Osteoblast (primary cell): ENCODE data around the gene ERC1. TPM values are rescaled to one million over a fixed set of nuclear protein-coding genes. Genes with fewer than 3 reads are reported as not detected.
A peak's percentile ranks its signal among the peaks of the same experiment; 100 is the strongest.

Experiments
- DNase-seq: peaks from one replicate; pipeline ENCODE4 v3.0.0; 2011; ENCODE audit warnings: low spot score, mixed read lengths; ENCODE audit not compliant: insufficient read length; ENCODE audit errors: missing footprints
- H2AFZ ChIP-seq: 2 replicates; pipeline ENCODE4 v1.6.0; 2011; ENCODE audit warnings: mild to moderate bottlenecking, low read length
- H3K27ac ChIP-seq: 2 replicates; pipeline ENCODE4 v1.5.1; 2011; ENCODE audit warnings: mild to moderate bottlenecking, low read depth, low read length, moderate library complexity
- H3K27me3 ChIP-seq: 2 replicates; pipeline ENCODE4 v1.6.0; 2012; ENCODE audit warnings: mild to moderate bottlenecking, control low read depth, inconsistent platforms, low read length, moderate library complexity; ENCODE audit not compliant: insufficient read depth
- H3K36me3 ChIP-seq: 2 replicates; pipeline ENCODE4 v1.5.1; 2011; ENCODE audit warnings: mild to moderate bottlenecking, low read length, control low read depth, moderate library complexity; ENCODE audit not compliant: insufficient read depth
- H3K4me1 ChIP-seq: 2 replicates; pipeline ENCODE4 v1.5.1; 2011; ENCODE audit warnings: mild to moderate bottlenecking, low read length, control low read depth, moderate library complexity; ENCODE audit not compliant: insufficient read depth
- H3K4me2 ChIP-seq: 2 replicates; pipeline ENCODE4 v1.6.0; 2011; ENCODE audit warnings: mild to moderate bottlenecking, low read length; ENCODE audit not compliant: insufficient read depth
- H3K4me3 ChIP-seq: fragments of 200-600 bp; sonication (generic); 3 replicates; pipeline ENCODE4 v1.5.1; 2012; ENCODE audit warnings: mild to moderate bottlenecking, low read length, inconsistent platforms; ENCODE audit not compliant: insufficient read depth
- H3K79me2 ChIP-seq: 2 replicates; pipeline ENCODE4 v1.6.0; 2012; ENCODE audit warnings: mild to moderate bottlenecking, low read length, control low read depth, inconsistent platforms; ENCODE audit not compliant: insufficient read depth
- H3K9me3 ChIP-seq: 2 replicates; pipeline ENCODE4 v1.5.1; 2011; ENCODE audit warnings: low read depth, low read length, control low read depth
- H4K20me1 ChIP-seq: 2 replicates; pipeline ENCODE4 v1.6.0; 2012; ENCODE audit warnings: mild to moderate bottlenecking, low read length, control low read depth; ENCODE audit not compliant: insufficient read depth
- total RNA-seq: library from RNA; depleted of rRNA; stranded (reverse); fragments of >200 nt; gene quantifications from 2 replicates; pipeline ENCODE4 v1.2.3, GENCODE V29; 2012
- TF ChIP-seq, protein P1 (sequence below): IDR thresholded peaks from 2 replicates; pipeline ENCODE4 v1.5.1; 2011; ENCODE audit warnings: mild to moderate bottlenecking, low read depth, low read length, moderate library complexity; ENCODE audit errors: extremely low read depth

ERC1 gene
- total RNA-seq, 1 donor = 36.2 TPM

DNA sequence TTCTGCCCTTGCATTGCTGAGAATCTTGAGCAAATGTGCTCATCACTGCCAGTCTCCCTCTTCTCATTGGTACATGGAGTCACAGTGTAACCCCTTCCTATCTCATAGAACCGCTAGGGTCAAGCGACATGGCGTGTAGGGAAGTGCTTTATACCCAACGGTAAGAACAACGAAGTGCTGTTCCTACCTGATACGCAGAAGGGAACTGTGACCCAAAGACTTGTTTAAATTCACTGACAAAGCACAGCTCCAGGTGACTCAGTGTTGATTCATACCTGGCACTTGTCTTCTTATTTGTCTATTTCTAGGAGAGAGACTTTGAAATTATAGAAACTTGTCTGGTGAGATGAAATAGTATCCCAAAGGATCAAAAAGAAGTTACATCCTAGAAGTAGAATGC, 549.7 kb downstream of the ERC1 start:
- peaks cover 16% of the 10 kb centered on the region for H3K4me1 ChIP-seq
- H2AFZ ChIP-seq = no peak overlapping the region
- TF ChIP-seq, protein P1, sequence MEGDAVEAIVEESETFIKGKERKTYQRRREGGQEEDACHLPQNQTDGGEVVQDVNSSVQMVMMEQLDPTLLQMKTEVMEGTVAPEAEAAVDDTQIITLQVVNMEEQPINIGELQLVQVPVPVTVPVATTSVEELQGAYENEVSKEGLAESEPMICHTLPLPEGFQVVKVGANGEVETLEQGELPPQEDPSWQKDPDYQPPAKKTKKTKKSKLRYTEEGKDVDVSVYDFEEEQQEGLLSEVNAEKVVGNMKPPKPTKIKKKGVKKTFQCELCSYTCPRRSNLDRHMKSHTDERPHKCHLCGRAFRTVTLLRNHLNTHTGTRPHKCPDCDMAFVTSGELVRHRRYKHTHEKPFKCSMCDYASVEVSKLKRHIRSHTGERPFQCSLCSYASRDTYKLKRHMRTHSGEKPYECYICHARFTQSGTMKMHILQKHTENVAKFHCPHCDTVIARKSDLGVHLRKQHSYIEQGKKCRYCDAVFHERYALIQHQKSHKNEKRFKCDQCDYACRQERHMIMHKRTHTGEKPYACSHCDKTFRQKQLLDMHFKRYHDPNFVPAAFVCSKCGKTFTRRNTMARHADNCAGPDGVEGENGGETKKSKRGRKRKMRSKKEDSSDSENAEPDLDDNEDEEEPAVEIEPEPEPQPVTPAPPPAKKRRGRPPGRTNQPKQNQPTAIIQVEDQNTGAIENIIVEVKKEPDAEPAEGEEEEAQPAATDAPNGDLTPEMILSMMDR = no peak
- H3K27ac ChIP-seq = no peak overlapping the region
- peaks cover 99% of the 10 kb centered on the region for H3K79me2 ChIP-seq
- no peak overlapping the region for H3K4me2 ChIP-seq
- peak; percentile 75 for DNase-seq
- no peak overlapping the region for H3K4me3 ChIP-seq
- no peaks in the 10 kb centered on the region for H3K27me3 ChIP-seq
- H3K36me3 ChIP-seq = no peaks in the 10 kb centered on the region
- H4K20me1 ChIP-seq = peaks cover 83% of the 10 kb centered on the region
- no peaks in the 10 kb centered on the region for H3K9me3 ChIP-seq

DNA sequence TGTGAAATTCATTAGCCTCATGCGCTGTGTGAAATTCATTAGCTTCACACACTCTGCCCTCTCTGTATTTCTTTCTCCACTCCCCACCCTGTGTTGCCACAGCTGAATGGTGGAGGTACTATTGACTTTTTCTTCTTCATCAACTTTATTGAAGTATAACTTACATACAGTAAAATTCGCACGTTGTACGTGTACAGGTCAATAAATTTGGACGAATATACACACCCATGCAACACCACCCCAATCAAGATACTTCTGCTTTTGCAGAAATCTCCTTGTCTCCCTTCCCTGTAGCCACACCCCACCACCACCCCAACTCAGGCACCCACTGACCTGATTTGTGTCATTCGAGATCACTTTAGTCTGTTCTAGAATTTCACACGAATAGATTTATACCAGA, 551.6 kb downstream of the ERC1 start:
- Histone ChIP-seq H3K9me3 (no peaks in the 10 kb centered on the region), H2AFZ (no peak overlapping the region), H3K4me2 (no peak overlapping the region), H3K27ac (no peak overlapping the region), H3K27me3 (no peaks in the 10 kb centered on the region), H3K79me2 (peaks cover 99% of the 10 kb centered on the region), H3K4me1 (peaks cover 16% of the 10 kb centered on the region), H3K4me3 (no peak overlapping the region), H4K20me1 (peaks cover 82% of the 10 kb centered on the region), H3K36me3 (peaks cover 16% of the 10 kb centered on the region)
- TF ChIP-seq, protein P1 = no peak
- DNase-seq = no peak

DNA sequence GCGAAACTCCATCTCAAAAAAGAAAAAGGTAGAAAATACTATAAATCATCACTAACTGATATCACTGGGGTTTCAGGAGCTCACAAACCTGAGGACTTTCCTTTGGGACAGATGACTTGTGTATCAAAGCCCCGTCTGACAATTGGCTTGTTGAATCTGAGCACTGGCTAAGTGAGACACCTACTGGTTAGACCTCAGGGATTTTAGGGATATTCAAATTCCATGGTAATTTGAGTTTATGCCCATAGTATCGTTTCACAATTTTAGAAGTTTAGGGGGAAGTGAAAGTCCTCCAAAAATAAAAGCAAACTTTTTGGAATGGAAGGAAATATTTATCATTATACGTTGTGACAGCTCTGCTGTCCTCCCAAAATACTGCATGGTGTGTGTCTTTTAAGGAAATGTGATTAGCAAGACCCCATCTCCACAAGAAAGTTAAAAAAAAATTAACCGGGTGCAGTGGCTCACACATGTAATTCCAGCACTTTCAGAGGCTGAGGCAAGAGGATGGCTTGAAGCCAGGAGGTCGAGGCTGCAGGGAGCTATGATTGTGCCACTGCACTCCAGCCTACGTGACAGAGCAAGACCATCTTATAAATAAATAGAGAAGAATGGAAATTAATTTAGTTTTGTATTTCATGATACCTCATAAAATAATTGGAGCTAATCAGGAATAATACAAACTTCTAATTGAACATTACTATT, 554.1 kb downstream of the ERC1 start:
- Histone ChIP-seq H2AFZ (no peak overlapping the region), H3K4me1 (peaks cover 16% of the 10 kb centered on the region), H3K9me3 (no peaks in the 10 kb centered on the region), H3K4me2 (peak overlapping the region; percentile 27), H4K20me1 (peaks cover 65% of the 10 kb centered on the region), H3K4me3 (no peak overlapping the region), H3K36me3 (peaks cover 16% of the 10 kb centered on the region), H3K27ac (no peak overlapping the region), H3K79me2 (peaks cover 97% of the 10 kb centered on the region), H3K27me3 (no peaks in the 10 kb centered on the region)
- TF ChIP-seq, protein P1 = peak; percentile 42
- DNase-seq = no peak

Other genes starting within 250 kb of the ERC1 start
- gene WNK1, start 238.6 kb upstream of the ERC1 start, total RNA-seq = 110 and 127 TPM in 2 replicates
- 10.1 and 15.9 TPM in 2 replicates for gene RAD52, start 41.5 kb upstream of the ERC1 start, total RNA-seq